Measurements from ENCODE around the gene UPP2. TPM values are rescaled to one million over a fixed set of nuclear protein-coding genes. Genes with fewer than 3 reads are reported as not detected.

Gene UPP2
- total and polyA plus RNA-seq, 2 of the 8 experiments (the other 6 are each of a cell fraction or from before 2014, with no cell fraction given): not detected

DNA sequence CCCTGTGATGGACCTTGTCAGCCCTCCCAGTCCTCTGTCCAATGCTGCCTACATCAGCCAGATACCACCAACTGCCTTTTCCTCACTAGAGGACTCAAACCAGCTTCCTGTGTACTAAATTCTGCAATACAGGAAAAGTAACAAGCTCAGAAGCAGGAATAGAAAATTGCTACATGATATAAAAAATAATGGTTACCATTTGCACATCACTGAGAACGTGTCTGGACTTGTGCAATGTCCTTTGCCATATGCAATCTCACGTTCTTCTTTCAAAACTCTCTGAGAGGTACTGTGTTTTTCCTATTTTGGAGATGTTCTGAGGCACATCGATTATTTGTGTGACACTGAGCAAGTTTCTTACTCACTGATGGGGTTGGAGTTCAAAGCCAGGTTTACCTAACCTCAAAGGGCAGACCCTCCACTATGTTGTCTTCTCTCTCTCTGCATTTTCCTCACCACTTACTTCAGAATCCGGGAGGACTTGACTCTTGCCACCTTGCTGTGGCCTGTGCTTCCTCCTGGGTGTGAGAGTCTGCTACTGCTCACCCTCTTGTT is 12.1 kb downstream of the UPP2 start:
- WGBS, 2 experiments (ENCODE audit: extremely low coverage in 1 of 2, insufficient coverage in 1 of 2, insufficient read length in 1 of 2, insufficient replicate concordance in 2 of 2, low coverage in 1 of 2, low lambda C conversion rate in 2 of 2, missing lambda C conversion rate in 1 of 2): 89% methylated on average over 4 of the region's 4 CpGs; no CpG with 5 or more reads in 1 of the 2 experiments
- Histone ChIP-seq H2BK5ac (ENCODE audit: low read depth, low read length) (no peak overlapping the region), H4K8ac (ENCODE audit: extremely low read depth, insufficient read depth, low read length) (no peak overlapping the region), H3K23ac (ENCODE audit: insufficient read length) (no peak overlapping the region), H4K91ac (replicated peaks; ENCODE audit: insufficient read length, low read length) (no peak overlapping the region), H3K79me2 (ENCODE audit: control insufficient read depth in 1 of 2, insufficient read depth in 2 of 2, low read length in 2 of 2) (no peaks in the 10 kb centered on the region), H2BK120ac (replicated peaks; ENCODE audit: low read depth, low read length) (no peak overlapping the region), H3K27ac (ENCODE audit: low read depth, low read length) (no peak overlapping the region), H4K5ac (ENCODE audit: insufficient read length, low read depth, low read length) (no peak overlapping the region), H2BK15ac (ENCODE audit: low read length) (no peak overlapping the region), H3K4me2 (ENCODE audit: insufficient read depth in 1 of 2, low read depth in 2 of 2, low read length in 2 of 2) (no peak overlapping the region), H3K27me3 (replicated peaks in 1 of 4; ENCODE audit: control insufficient read depth in 3 of 4, extremely low read depth in 1 of 4, insufficient read depth in 3 of 4, low read length in 3 of 4) (no peaks in the 10 kb centered on the region), H2AK5ac (ENCODE audit: low read depth, low read length) (no peak overlapping the region), H2BK12ac (ENCODE audit: low read depth, low read length) (no peak overlapping the region), H3K4me3 (ENCODE audit: extremely low read depth in 1 of 4, insufficient read depth in 2 of 4, low read depth in 3 of 4, low read length in 4 of 4) (no peak overlapping the region), H3K4ac (replicated peaks; ENCODE audit: insufficient read length, low read depth, low read length) (no peak overlapping the region), H4K20me1 (replicated peaks in 1 of 2; ENCODE audit: control insufficient read depth in 1 of 2, insufficient read depth in 2 of 2, low read length in 2 of 2) (no peaks in the 10 kb centered on the region), H3K9ac (replicated peaks in 1 of 4; ENCODE audit: extremely low read depth in 1 of 4, low read depth in 3 of 4, low read length in 3 of 4) (no peak overlapping the region), H3K4me1 (replicated peaks in 1 of 4; ENCODE audit: control insufficient read depth in 3 of 4, insufficient read depth in 4 of 4, low read length in 3 of 4) (peaks cover 0 to 3% (median 0%) of the 10 kb centered on the region in 4 experiments; a peak in 1 of 7 replicates), H2BK20ac (ENCODE audit: low read length) (no peak overlapping the region), H3K23me2 (ENCODE audit: low read depth, low read length) (no peaks in the 10 kb centered on the region), H3K14ac (ENCODE audit: insufficient read length) (no peak overlapping the region), H3K18ac (ENCODE audit: extremely low read depth, low read length) (no peak overlapping the region), H2AFZ (ENCODE audit: low read length) (peak overlapping the region; percentile 65; the same call in 1 of the 2 replicates), H3K36me3 (ENCODE audit: control insufficient read depth in 2 of 4, insufficient read depth in 4 of 4, low read length in 3 of 4) (no peaks in the 10 kb centered on the region), H3K9me3 (ENCODE audit: insufficient read depth in 2 of 2, low read depth in 1 of 2, low read length in 1 of 2) (no peaks in the 10 kb centered on the region), H3K79me1 (ENCODE audit: low read depth, low read length) (no peaks in the 10 kb centered on the region), H3K56ac (replicated peaks; ENCODE audit: insufficient read length, low read depth, low read length) (no peak overlapping the region)
- FAIRE-seq (no peak), DNase-seq (ENCODE audit: low read depth in 1 of 2, low spot score in 2 of 2) (no peak)
- ChIA-PET POLR2A (ENCODE audit: partially characterized antibody) (interaction anchor here (0.6 to 1.1 kb wide), 2 partner anchors 14 to 269 kb away, joined by 3 read pairs; no protein-coding TSS in a partner anchor), CTCF (ENCODE audit: partially characterized antibody) (interaction anchor here (1.3 to 1.4 kb wide), 2 partner anchors 14 to 79 kb away, joined by 3 read pairs; no protein-coding TSS in a partner anchor)
- TF ChIP-seq GABPA (IDR thresholded peaks at IDR 0.05; ENCODE audit: borderline replicate concordance, insufficient read depth, low read length): no peak
- TF ChIP-seq ASH2L (IDR thresholded peaks at IDR 0.05; ENCODE audit: low read length): no peak
- TF ChIP-seq BACH1 (IDR thresholded peaks at IDR 0.05; ENCODE audit: low read length): no peak
